HUES6 (cell line): ENCODE data around the gene DYNLT5.
"Not testable (repeated sequence)": the region's sequence is repeated elsewhere in the genome, so short reads cannot be mapped to it uniquely, and the experiment has no call there.

ENCODE experiments used
- H3K27ac ChIP-seq: 2 replicates; pipeline ENCODE4 v1.7.0; 2013; ENCODE audit warnings: low read depth, mild to moderate bottlenecking, low read length, inconsistent platforms
- H3K27me3 ChIP-seq: 2 replicates; pipeline ENCODE4 v1.6.1; 2013; ENCODE audit warnings: low read length; ENCODE audit not compliant: control insufficient read depth, insufficient read depth
- H3K36me3 ChIP-seq: 2 replicates; pipeline ENCODE4 v1.6.1; 2013; ENCODE audit warnings: low read length; ENCODE audit not compliant: control insufficient read depth, insufficient read depth
- H3K4me1 ChIP-seq: 2 replicates; pipeline ENCODE4 v1.6.1; 2013; ENCODE audit warnings: low read length; ENCODE audit not compliant: control insufficient read depth, insufficient read depth
- H3K4me3 ChIP-seq: 2 replicates; pipeline ENCODE4 v1.5.1; 2013; ENCODE audit warnings: low read depth, low read length
- H3K9ac ChIP-seq: one replicate; pipeline ENCODE4 v1.6.1; 2013; ENCODE audit warnings: mild to moderate bottlenecking, low read length
- H3K9me3 ChIP-seq: 2 replicates; pipeline ENCODE4 v1.6.1; 2013; ENCODE audit warnings: low read depth, low read length; ENCODE audit not compliant: control insufficient read depth, insufficient read depth

The DYNLT5 gene

GRCh38 chr1:66770240-66770639 is 18.0 kb downstream of the DYNLT5 start:
- H3K36me3 ChIP-seq, result no peaks in the 10 kb centered on the region
- no peaks in the 10 kb centered on the region for H3K4me1 ChIP-seq
- H3K4me3 ChIP-seq, result no peak overlapping the region
- H3K9me3 ChIP-seq, result no peaks in the 10 kb centered on the region
- H3K9ac ChIP-seq, result no peak overlapping the region
- no peaks in the 10 kb centered on the region for H3K27me3 ChIP-seq
- H3K27ac ChIP-seq, result no peak overlapping the region

GRCh38 chr1:66770694-66771093 is 18.4 kb downstream of the DYNLT5 start:
- Histone ChIP-seq H3K4me1 (no peaks in the 10 kb centered on the region), H3K27me3 (no peaks in the 10 kb centered on the region), H3K9me3 (no peaks in the 10 kb centered on the region), H3K27ac (no peak overlapping the region), H3K9ac (no peak overlapping the region), H3K36me3 (no peaks in the 10 kb centered on the region), H3K4me3 (no peak overlapping the region)

GRCh38 chr1:66773227-66773626 is 21.0 kb downstream of the DYNLT5 start:
- Histone ChIP-seq H3K36me3 (no peaks in the 10 kb centered on the region), H3K9ac (no peak overlapping the region), H3K27ac (no peak overlapping the region), H3K4me1 (no peaks in the 10 kb centered on the region), H3K4me3 (no peak overlapping the region), H3K9me3 (no peaks in the 10 kb centered on the region), H3K27me3 (no peaks in the 10 kb centered on the region)

GRCh38 chr1:66774438-66774837 is 22.2 kb downstream of the DYNLT5 start:
- H3K4me3 ChIP-seq, result no peak overlapping the region
- no peaks in the 10 kb centered on the region for H3K27me3 ChIP-seq
- no peaks in the 10 kb centered on the region for H3K36me3 ChIP-seq
- no peak overlapping the region for H3K27ac ChIP-seq
- no peak overlapping the region for H3K9ac ChIP-seq
- no peaks in the 10 kb centered on the region for H3K4me1 ChIP-seq
- H3K9me3 ChIP-seq, result peaks cover 2% of the 10 kb centered on the region; the same call in 1 of the 2 replicates

GRCh38 chr1:66775646-66776045 is 23.4 kb downstream of the DYNLT5 start:
- Histone ChIP-seq H3K9me3 (peaks cover 9% of the 10 kb centered on the region), H3K27ac (no peak overlapping the region), H3K4me3 (no peak overlapping the region), H3K9ac (no peak overlapping the region), H3K36me3 (no peaks in the 10 kb centered on the region), H3K4me1 (no peaks in the 10 kb centered on the region), H3K27me3 (no peaks in the 10 kb centered on the region)

GRCh38 chr1:66777831-66778230 is 25.6 kb downstream of the DYNLT5 start:
- H3K9ac ChIP-seq, result no peak overlapping the region
- no peaks in the 10 kb centered on the region for H3K36me3 ChIP-seq
- no peaks in the 10 kb centered on the region for H3K4me1 ChIP-seq
- peaks cover 9% of the 10 kb centered on the region for H3K9me3 ChIP-seq
- H3K4me3 ChIP-seq, result no peak overlapping the region
- H3K27ac ChIP-seq, result no peak overlapping the region
- no peaks in the 10 kb centered on the region for H3K27me3 ChIP-seq

- Histone ChIP-seq H3K9me3 (peaks cover 9% of the 10 kb centered on the region), H3K27ac (no peak overlapping the region), H3K4me1 (no peaks in the 10 kb centered on the region), H3K36me3 (no peaks in the 10 kb centered on the region), H3K9ac (no peak overlapping the region), H3K4me3 (no peak overlapping the region), H3K27me3 (no peaks in the 10 kb centered on the region)
These were observed 26.0 kb downstream of the DYNLT5 start for GRCh38 chr1:66778266-66778665.

- Histone ChIP-seq H3K27me3 (no peaks in the 10 kb centered on the region), H3K4me3 (no peak overlapping the region), H3K27ac (no peak overlapping the region), H3K36me3 (no peaks in the 10 kb centered on the region), H3K9ac (no peak overlapping the region), H3K4me1 (no peaks in the 10 kb centered on the region), H3K9me3 (peaks cover 9% of the 10 kb centered on the region)
These were observed 26.7 kb downstream of the DYNLT5 start for GRCh38 chr1:66778969-66779368.

- H3K27me3 ChIP-seq, result no peaks in the 10 kb centered on the region
- H3K9me3 ChIP-seq, result peaks cover 9% of the 10 kb centered on the region
- no peaks in the 10 kb centered on the region for H3K4me1 ChIP-seq
- H3K9ac ChIP-seq, result no peak overlapping the region
- no peaks in the 10 kb centered on the region for H3K36me3 ChIP-seq
- H3K27ac ChIP-seq, result no peak overlapping the region
- H3K4me3 ChIP-seq, result no peak overlapping the region
These were observed 27.3 kb downstream of the DYNLT5 start for GRCh38 chr1:66779475-66780078.

GRCh38 chr1:66785800-66786199 is 33.5 kb downstream of the DYNLT5 start:
- H3K27me3 ChIP-seq, H3K36me3 ChIP-seq, H3K9ac ChIP-seq, H3K27ac ChIP-seq, H3K4me1 ChIP-seq, H3K4me3 ChIP-seq, H3K9me3 ChIP-seq: not testable (repeated sequence)

- H3K4me1 ChIP-seq, result no peaks in the 10 kb centered on the region
- no peaks in the 10 kb centered on the region for H3K9me3 ChIP-seq
- no peak overlapping the region for H3K4me3 ChIP-seq
- no peaks in the 10 kb centered on the region for H3K27me3 ChIP-seq
- no peak overlapping the region for H3K9ac ChIP-seq
- H3K36me3 ChIP-seq, result no peaks in the 10 kb centered on the region
- no peak overlapping the region for H3K27ac ChIP-seq
These were observed 35.4 kb downstream of the DYNLT5 start for GRCh38 chr1:66787641-66788040.
